Neural cell (in vitro differentiated cells): ENCODE results near the gene EXOC6B. TPM values are rescaled to one million over a fixed set of nuclear protein-coding genes. Genes with fewer than 3 reads are reported as not detected.

Experiments used
- H2AFZ ChIP-seq: fragments of 200-600, 300-800 bp; sonication (generic), shearing (Covaris generic); 2 replicates; pipeline ENCODE4 v1.6.0; 2014; ENCODE audit warnings: low read depth, mild to moderate bottlenecking, antibody characterized with exemption, low read length, moderate library complexity
- H3F3A ChIP-seq: fragments of 200-600 bp; shearing (Covaris generic); 2 replicates; pipeline ENCODE4 v1.6.1; 2016; ENCODE audit warnings: mild to moderate bottlenecking, moderate library complexity, mixed read lengths, antibody characterized with exemption, low read length; ENCODE audit not compliant: insufficient read depth, poor library complexity, severe bottlenecking
- H3K27ac ChIP-seq: fragments of 200-600, 300-800 bp; sonication (generic), shearing (Covaris generic); 2 replicates; pipeline ENCODE4 v1.5.1; 2014; ENCODE audit warnings: mild to moderate bottlenecking, low read length, moderate library complexity
- H3K27me3 ChIP-seq: fragments of 300-800, 200-600 bp; sonication (generic), shearing (Covaris generic); 2 replicates; pipeline ENCODE4 v1.6.0; 2014; ENCODE audit warnings: mild to moderate bottlenecking, low read depth, low read length, moderate library complexity; ENCODE audit not compliant: insufficient read depth
- H3K36me3 ChIP-seq: fragments of 300-800, 200-600 bp; sonication (generic), shearing (Covaris generic); 2 replicates; pipeline ENCODE4 v1.5.1; 2014; ENCODE audit warnings: mild to moderate bottlenecking, antibody characterized with exemption, low read length, moderate library complexity; ENCODE audit not compliant: insufficient read depth
- H3K4me2 ChIP-seq: fragments of 300-800, 200-600 bp; sonication (generic), shearing (Covaris generic); 2 replicates; pipeline ENCODE4 v1.6.0; 2014; ENCODE audit warnings: mild to moderate bottlenecking, low read length
- H3K4me3 ChIP-seq: fragments of 300-800, 200-600 bp; sonication (generic), shearing (Covaris generic); 2 replicates; pipeline ENCODE4 v1.5.1; 2014; ENCODE audit warnings: mild to moderate bottlenecking, low read length, moderate library complexity
- H3K79me2 ChIP-seq: fragments of 200-600 bp; shearing (Covaris generic); replicated peaks from 2 replicates; pipeline ENCODE4 v1.6.0; 2014; ENCODE audit warnings: mild to moderate bottlenecking, low read length, moderate library complexity; ENCODE audit not compliant: insufficient read depth
- H3K9ac ChIP-seq: fragments of 300-800, 200-600 bp; sonication (generic), shearing (Covaris generic); 2 replicates; pipeline ENCODE4 v1.6.1; 2016; ENCODE audit warnings: mild to moderate bottlenecking, low read length, mixed read lengths
- H3K9me2 ChIP-seq: fragments of 200-600 bp; shearing (Covaris generic); 2 replicates; pipeline ENCODE4 v1.6.1; 2016; ENCODE audit warnings: mild to moderate bottlenecking, low read length, mixed read lengths; ENCODE audit not compliant: insufficient read depth
- H3K9me3 ChIP-seq: fragments of 200-600, 300-800 bp; sonication (generic), shearing (Covaris generic); 2 replicates; pipeline ENCODE4 v1.6.1; 2016; ENCODE audit warnings: mild to moderate bottlenecking, mixed run types, low read length, moderate library complexity, mixed read lengths
- H4K20me1 ChIP-seq: fragments of 200-600 bp; shearing (Covaris generic); 2 replicates; pipeline ENCODE4 v1.6.1; 2016; ENCODE audit warnings: mild to moderate bottlenecking, mixed run types; ENCODE audit not compliant: insufficient read depth
- CTCF ChIP-seq: fragments of 450-650 bp; IDR thresholded peaks from 2 replicates; pipeline ENCODE4 v1.5.1; 2014; ENCODE audit warnings: antibody characterized with exemption, mild to moderate bottlenecking, moderate library complexity; ENCODE audit not compliant: poor library complexity, severe bottlenecking
- EP300 ChIP-seq: fragments of 450-650 bp; conservative IDR thresholded peaks from 2 replicates; pipeline ENCODE4 v1.6.1; 2014; ENCODE audit warnings: antibody characterized with exemption, mild to moderate bottlenecking, moderate library complexity; ENCODE audit not compliant: poor library complexity, severe bottlenecking
- EZH2 ChIP-seq: fragments of 200-600, 300-800 bp; shearing (Covaris generic), sonication (generic); IDR thresholded peaks from 2 replicates; pipeline ENCODE4 v1.6.1; 2014; ENCODE audit warnings: antibody characterized with exemption, low read length, borderline replicate concordance, mild to moderate bottlenecking; ENCODE audit not compliant: insufficient read depth, poor library complexity, severe bottlenecking
- MXI1 ChIP-seq: fragments of 450-650 bp; conservative IDR thresholded peaks from 2 replicates; pipeline ENCODE4 v1.6.1; 2014; ENCODE audit warnings: antibody characterized with exemption, mild to moderate bottlenecking; ENCODE audit not compliant: poor library complexity, severe bottlenecking
- POLR2AphosphoS5 ChIP-seq: IDR thresholded peaks from 2 replicates; pipeline ENCODE4 v1.6.1; 2012
- RAD21 ChIP-seq: fragments of 450-650 bp; conservative IDR thresholded peaks from 2 replicates; pipeline ENCODE4 v1.6.1; 2014; ENCODE audit warnings: antibody characterized with exemption, mild to moderate bottlenecking, moderate library complexity
- REST ChIP-seq: IDR thresholded peaks from 2 replicates; pipeline ENCODE4 v1.6.1; 2012; ENCODE audit warnings: borderline replicate concordance
- SMC3 ChIP-seq: fragments of 450-650 bp; conservative IDR thresholded peaks from 2 replicates; pipeline ENCODE4 v1.6.1; 2014; ENCODE audit warnings: antibody characterized with exemption, mild to moderate bottlenecking, moderate library complexity; ENCODE audit not compliant: poor library complexity
- TAF1 ChIP-seq: IDR thresholded peaks from 2 replicates; pipeline ENCODE4 v1.6.1; 2012; ENCODE audit warnings: low read depth
- polyA plus RNA-seq: library from polyadenylated mRNA; depleted of rRNA; stranded (reverse); fragments of >200 nt; gene quantifications from 2 replicates; pipeline ENCODE4 v1.2.3, GENCODE V29; 2014

The EXOC6B gene
- polyA plus RNA-seq, 1 donor from 2014 or later = 23.4 TPM

- Histone ChIP-seq H2AFZ (no peak overlapping the region), H3K4me2 (no peak overlapping the region), H3K36me3 (no peaks in the 10 kb centered on the region), H3K4me3 (no peak overlapping the region), H3K9me3 (no peaks in the 10 kb centered on the region), H3K9me2 (no peaks in the 10 kb centered on the region), H3K9ac (no peak overlapping the region), H4K20me1 (no peaks in the 10 kb centered on the region), H3K27me3 (peaks cover 6% of the 10 kb centered on the region), H3F3A (no peaks in the 10 kb centered on the region), H3K27ac (no peak overlapping the region), H3K79me2 (no peaks in the 10 kb centered on the region)
- TF ChIP-seq MXI1 = no peak
- no peak for TF ChIP-seq REST
- TF ChIP-seq RAD21 = no peak
- TF ChIP-seq EP300 = no peak
- TF ChIP-seq TAF1 = no peak
- no peak for TF ChIP-seq CTCF
- TF ChIP-seq POLR2AphosphoS5 = no peak
- TF ChIP-seq EZH2 = no peak
- TF ChIP-seq SMC3 = no peak
Observed at GRCh38 chr2:72155737-72156136, 670.1 kb downstream of the EXOC6B start.

GRCh38 chr2:72155151-72155550 is 670.7 kb downstream of the EXOC6B start:
- Histone ChIP-seq H3K9ac (no peak overlapping the region), H4K20me1 (no peaks in the 10 kb centered on the region), H3K4me3 (no peak overlapping the region), H3K27ac (no peak overlapping the region), H3F3A (no peaks in the 10 kb centered on the region), H3K4me2 (no peak overlapping the region), H2AFZ (no peak overlapping the region), H3K27me3 (peaks cover 11% of the 10 kb centered on the region), H3K79me2 (no peaks in the 10 kb centered on the region), H3K36me3 (no peaks in the 10 kb centered on the region), H3K9me3 (no peaks in the 10 kb centered on the region), H3K9me2 (no peaks in the 10 kb centered on the region)
- no peak for TF ChIP-seq CTCF
- TF ChIP-seq REST = no peak
- TF ChIP-seq MXI1 = no peak
- no peak for TF ChIP-seq POLR2AphosphoS5
- no peak for TF ChIP-seq RAD21
- no peak for TF ChIP-seq EZH2
- TF ChIP-seq SMC3 = no peak
- no peak for TF ChIP-seq TAF1
